T47D (cell line): ENCODE results near the gene OR2T27.
A peak's percentile ranks its signal among the peaks of the same experiment; 100 is the strongest.
"Not testable (repeated sequence)": the region's sequence is repeated elsewhere in the genome, so short reads cannot be mapped to it uniquely, and the experiment has no call there.

Experiments
- DNase-seq, 2 experiments: peaks; one replicate each; pipeline versions ENCODE4 v3.0.0 to v3.0.0-alpha.2; 2011 to 2012; ENCODE audit warnings: low read depth in 1 of 2, low spot score in 1 of 2
- JUND ChIP-seq: IDR thresholded peaks from 2 replicates; pipeline ENCODE4 v1.6.1; 2012; ENCODE audit warnings: low read depth
- in situ Hi-C: cut with HindIII; loops from 2 replicates; pipeline ENCODE4 v1.10.0; 2016; ENCODE audit warnings: low sequenced_read_pairs, low pct_unique_long_range_greater_than_20kb

The OR2T27 gene

GRCh38 chr1:248655354-248655753 is at the start of gene OR2T27:
OR2T27 (minus strand) TSS chr1:248655528; CDS start chr1:248650884, 4,644 bp downstream.
- in situ Hi-C loops: not testable (repeated sequence)

GRCh38 chr1:248704606-248705005 is 49.3 kb upstream of the OR2T27 start:
- in situ Hi-C loops: no loop called here

More at GRCh38 chr1:248655354-248655753, at the start of gene OR2T27:
- DNase-seq: not testable (repeated sequence)

GRCh38 chr1:248703674-248704073 is 48.3 kb upstream of the OR2T27 start:
- in situ Hi-C loops: no loop called here
- peak in 1 of 2 experiments; percentile 30 for DNase-seq

More at GRCh38 chr1:248704606-248705005, 49.3 kb upstream of the OR2T27 start:
- DNase-seq: peak in 1 of 2 experiments; percentile 31
- no peak for TF ChIP-seq JUND

GRCh38 chr1:248702714-248703113 is 47.4 kb upstream of the OR2T27 start, which contains the start of gene OR14I1:
OR14I1 (minus strand) TSS chr1:248702766.
- TF ChIP-seq JUND: no peak
- in situ Hi-C loops: no loop called here

More at GRCh38 chr1:248703674-248704073, 48.3 kb upstream of the OR2T27 start:
- TF ChIP-seq JUND: no peak

GRCh38 chr1:248699099-248699498 is 43.8 kb upstream of the OR2T27 start:
- no peak for DNase-seq
- TF ChIP-seq JUND: no peak
- in situ Hi-C loops: no loop called here

More at GRCh38 chr1:248702714-248703113, 47.4 kb upstream of the OR2T27 start, which contains the start of gene OR14I1:
- no peak for DNase-seq

- peak; percentile 10 to 60 for DNase-seq
- in situ Hi-C loops: no loop called here
- no peak for TF ChIP-seq JUND
These were observed 42.6 kb upstream of the OR2T27 start for GRCh38 chr1:248697907-248698306.

- in situ Hi-C loops: no loop called here
- no peak for TF ChIP-seq JUND
- DNase-seq: no peak
These were observed 41.4 kb upstream of the OR2T27 start for GRCh38 chr1:248696774-248697173.

GRCh38 chr1:248696261-248696660 is 40.9 kb upstream of the OR2T27 start:
- TF ChIP-seq JUND: no peak

DNA sequence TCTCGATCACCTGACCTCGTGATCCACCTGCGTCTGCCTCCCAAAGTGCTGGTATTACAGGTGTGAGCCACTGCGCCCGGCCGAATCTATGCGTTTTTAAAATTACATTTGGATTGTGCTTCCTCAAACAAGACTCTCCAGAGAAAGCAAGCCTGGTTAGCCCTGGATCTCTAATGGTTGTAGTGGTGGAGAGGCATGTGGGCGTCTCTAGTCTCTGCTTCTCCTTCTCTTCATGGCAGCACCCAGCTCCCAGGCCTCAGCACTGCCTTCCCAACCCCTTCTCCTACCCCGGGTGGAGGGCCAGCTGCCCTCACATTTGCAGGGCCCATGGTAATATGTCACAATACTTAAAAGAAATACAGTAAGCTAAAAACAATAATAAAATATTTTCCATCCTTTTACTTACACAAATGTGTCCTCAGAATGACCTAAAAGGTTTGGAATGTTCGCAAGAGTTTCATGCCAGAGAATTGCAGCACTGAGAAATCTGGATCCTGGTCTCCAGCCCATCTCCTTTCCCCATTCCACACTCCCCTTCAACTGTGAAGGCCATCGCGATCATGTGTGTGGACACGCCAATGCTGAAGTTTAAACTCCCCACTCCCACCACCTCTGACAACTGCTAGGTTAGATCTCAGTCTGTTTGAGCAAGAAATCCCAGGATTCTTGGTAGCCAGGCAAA is 40.3 kb upstream of the OR2T27 start:
- peak in 1 of 2 experiments; percentile 46 for DNase-seq
- in situ Hi-C loops: no loop called here

More at GRCh38 chr1:248696261-248696660, 40.9 kb upstream of the OR2T27 start:
- peak; percentile 25 to 84 for DNase-seq
- in situ Hi-C loops: no loop called here

GRCh38 chr1:248691567-248692155 is 36.3 kb upstream of the OR2T27 start:
- TF ChIP-seq JUND: no peak
- no peak for DNase-seq
- in situ Hi-C loops: no loop called here

More for the DNA sequence above, 40.3 kb upstream of the OR2T27 start:
- TF ChIP-seq JUND: no peak

DNA sequence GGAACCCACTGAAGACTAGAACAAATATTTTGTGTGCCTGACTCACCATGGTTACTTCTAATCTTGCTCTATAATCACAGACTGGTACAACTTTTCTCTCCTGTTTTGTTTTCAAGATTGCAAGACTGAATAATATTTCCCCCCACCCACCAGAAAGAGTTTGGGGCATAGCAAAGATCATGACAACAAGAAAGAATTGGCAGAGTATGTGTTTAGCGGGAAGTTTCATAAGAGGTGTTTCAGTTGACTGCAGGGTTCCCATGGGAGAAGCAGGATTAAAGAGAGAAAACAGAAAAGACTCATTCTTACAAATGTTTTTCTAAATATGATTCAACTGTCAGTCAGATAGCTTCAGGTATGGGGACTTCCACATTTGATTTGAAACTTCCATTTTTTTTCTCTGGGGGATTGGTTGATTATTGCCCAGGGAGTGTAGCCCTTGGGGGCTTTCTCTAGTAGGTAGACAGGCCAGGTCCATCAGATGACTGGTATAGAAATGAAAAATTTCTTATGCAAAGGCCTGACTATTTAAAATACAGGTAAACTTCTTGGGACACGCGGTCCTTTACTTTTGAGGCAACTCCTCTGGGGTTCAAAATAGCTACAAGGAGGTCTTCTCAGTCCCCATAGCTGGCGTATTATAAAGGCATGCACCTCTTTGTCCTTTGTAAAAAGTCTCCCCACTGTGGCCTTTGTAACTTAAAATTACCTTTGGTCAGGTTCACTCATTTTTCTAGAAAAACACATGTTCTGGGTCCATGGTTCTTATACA is 33.4 kb upstream of the OR2T27 start:
- no peak for DNase-seq
- in situ Hi-C loops: no loop called here
- TF ChIP-seq JUND: no peak

- DNase-seq: peak in 1 of 2 experiments; percentile 52
- TF ChIP-seq JUND: no peak
- in situ Hi-C loops: no loop called here
These were observed 31.5 kb upstream of the OR2T27 start for GRCh38 chr1:248686815-248687214.

GRCh38 chr1:248681651-248682050 is 26.3 kb upstream of the OR2T27 start:
- TF ChIP-seq JUND: no peak
- in situ Hi-C loops: no loop called here

More at GRCh38 chr1:248681651-248682050, 26.3 kb upstream of the OR2T27 start:
- no peak for DNase-seq
